Liver (tissue), 9 donors: ENCODE data around the gene GMEB2. TPM values are rescaled to one million over a fixed set of nuclear protein-coding genes. Genes with fewer than 3 reads are reported as not detected.

Experiments
- DNase-seq: peaks from one replicate; pipeline ENCODE4 v3.0.0-alpha.2; 2017; ENCODE audit warnings: low spot score
- H3K27ac ChIP-seq, 2 donors: one replicate each; pipeline ENCODE4 v1.7.0; 2013; ENCODE audit warnings: inconsistent platforms in 2 of 2, low read length in 2 of 2, control low read depth in 1 of 2, low read depth in 1 of 2, mild to moderate bottlenecking in 1 of 2
- H3K27me3 ChIP-seq, 4 donors: one replicate each; pipeline versions ENCODE4 v1.6.1 to v1.7.0; 2013; ENCODE audit warnings: low read length in 3 of 4, inconsistent platforms in 1 of 4, mild to moderate bottlenecking in 1 of 4, moderate library complexity in 1 of 4; ENCODE audit not compliant: control insufficient read depth in 4 of 4, insufficient read depth in 4 of 4
- H3K36me3 ChIP-seq, 4 donors: one replicate each; pipeline versions ENCODE4 v1.6.1 to v1.7.0; 2013; ENCODE audit warnings: low read length in 3 of 4, mild to moderate bottlenecking in 3 of 4, low read depth in 1 of 4, moderate library complexity in 1 of 4; ENCODE audit not compliant: control insufficient read depth in 4 of 4, insufficient read depth in 3 of 4
- H3K4me1 ChIP-seq, 4 donors: one replicate each; pipeline versions ENCODE4 v1.6.1 to v1.7.0; 2013; ENCODE audit warnings: low read length in 3 of 4, mild to moderate bottlenecking in 3 of 4, moderate library complexity in 1 of 4; ENCODE audit not compliant: control insufficient read depth in 4 of 4, insufficient read depth in 4 of 4
- H3K4me3 ChIP-seq, 3 donors: one replicate each; pipeline versions ENCODE4 v1.6.1 to v1.7.0; 2013; ENCODE audit warnings: low read length in 3 of 3, control low read depth in 1 of 3, low read depth in 1 of 3, mild to moderate bottlenecking in 1 of 3
- H3K9ac ChIP-seq, 2 donors: one replicate each; pipeline ENCODE4 v1.7.0; 2013; ENCODE audit warnings: low read length in 2 of 2, mild to moderate bottlenecking in 2 of 2, moderate library complexity in 2 of 2, control low read depth in 1 of 2, low read depth in 1 of 2
- H3K9me3 ChIP-seq, 4 donors: one replicate each; pipeline versions ENCODE4 v1.6.1 to v1.7.0; 2013; ENCODE audit warnings: low read length in 3 of 4; ENCODE audit not compliant: control insufficient read depth in 4 of 4
- ATF3 ChIP-seq: IDR thresholded peaks from 2 replicates; pipeline ENCODE4 v1.6.1; 2016; ENCODE audit warnings: antibody characterized with exemption
- CTCF ChIP-seq: fragments of 150-350 bp; IDR thresholded peaks from 2 replicates; pipeline ENCODE4 v1.5.1; 2017; ENCODE audit warnings: improper control_type of control experiment, low read depth, low read length; ENCODE audit not compliant: missing input control
- EGR1 ChIP-seq, 2 donors: IDR thresholded peaks; 2 replicates each; pipeline ENCODE4 v1.6.1; 2016 to 2018; ENCODE audit warnings: antibody characterized with exemption in 2 of 2, low read depth in 2 of 2
- FOXA1 ChIP-seq: IDR thresholded peaks from 2 replicates; pipeline ENCODE4 v1.6.1; 2016; ENCODE audit warnings: antibody characterized with exemption
- FOXA2 ChIP-seq: IDR thresholded peaks from 2 replicates; pipeline ENCODE4 v1.6.1; 2016; ENCODE audit warnings: antibody characterized with exemption
- GABPA ChIP-seq, 2 donors: IDR thresholded peaks in 1 of 2; conservative IDR thresholded peaks in 1 of 2; 2 replicates each; pipeline ENCODE4 v1.6.1; 2016; ENCODE audit warnings: antibody characterized with exemption in 2 of 2, mild to moderate bottlenecking in 1 of 2, moderate library complexity in 1 of 2
- HNF4G ChIP-seq: IDR thresholded peaks from 2 replicates; pipeline ENCODE4 v1.6.1; 2016; ENCODE audit warnings: antibody characterized with exemption
- JUND ChIP-seq, 2 donors: IDR thresholded peaks; 2 replicates each; pipeline ENCODE4 v1.6.1; 2016; ENCODE audit warnings: antibody characterized with exemption in 2 of 2
- MAX ChIP-seq: IDR thresholded peaks from 2 replicates; pipeline ENCODE4 v1.6.1; 2016; ENCODE audit warnings: antibody characterized with exemption
- NR2F2 ChIP-seq: IDR thresholded peaks from 2 replicates; pipeline ENCODE4 v1.6.1; 2016; ENCODE audit warnings: antibody characterized with exemption
- RAD21 ChIP-seq, 2 donors: IDR thresholded peaks; 2 replicates each; pipeline ENCODE4 v1.6.1; 2016; ENCODE audit warnings: antibody characterized with exemption in 2 of 2, mild to moderate bottlenecking in 2 of 2
- REST ChIP-seq: IDR thresholded peaks from 2 replicates; pipeline ENCODE4 v1.6.1; 2016; ENCODE audit warnings: antibody characterized with exemption, mild to moderate bottlenecking
- SP1 ChIP-seq: IDR thresholded peaks from 2 replicates; pipeline ENCODE4 v1.6.1; 2018; ENCODE audit warnings: antibody characterized with exemption, mild to moderate bottlenecking
- TAF1 ChIP-seq: conservative IDR thresholded peaks from 2 replicates; pipeline ENCODE4 v1.6.1; 2016; ENCODE audit warnings: antibody characterized with exemption, mild to moderate bottlenecking
- YY1 ChIP-seq: IDR thresholded peaks from 2 replicates; pipeline ENCODE4 v1.6.1; 2016; ENCODE audit warnings: antibody characterized with exemption, mild to moderate bottlenecking
- ZBTB33 ChIP-seq: IDR thresholded peaks from 2 replicates; pipeline ENCODE4 v1.6.1; 2016; ENCODE audit warnings: antibody characterized with exemption
- WGBS: extraction: QIAGEN DNeasy Blood & Tissue Kit; methylation state at CpG from one replicate; pipeline ENCODE4 v1.1.7; 2013; 5-methylcytosine and 5-hydroxymethylcytosine counted together
- polyA plus RNA-seq, 2 donors: library from polyadenylated mRNA; stranded (reverse) in 1 of 2; unstranded in 1 of 2; fragments of 200-250 nt in 1 of 2; fragments of >200 nt in 1 of 2; fragmentation: Nextera tagmentation in 1 of 2; extraction: Ambion mirVana in 1 of 2; gene quantifications; one replicate each; pipeline versions ENCODE4 v1.2.1 to v1.2.3, GENCODE V29; 2013 to 2015
- total RNA-seq, 2 donors: library from RNA; depleted of rRNA; stranded (reverse); fragments of >200 nt; gene quantifications; one replicate each; pipeline ENCODE4 v1.2.3, GENCODE V29; 2014
- donor health status: healthy.
- donor health status: healthy.
- donor health status: healthy.
- donor health status: healthy.
- donor health status: healthy.

The GMEB2 gene
- total and polyA plus RNA-seq, 4 donors: 1.3 to 8.6 (median 5.3) TPM

GRCh38 chr20:63573647-63574131 is 53.2 kb downstream of the GMEB2 start:
- H3K9me3 ChIP-seq: no peaks in the 10 kb centered on the region
- peak overlapping the region; percentile 68 to 96 (median 71) for H3K4me3 ChIP-seq
- TF ChIP-seq FOXA1 (no peak), ZBTB33 (no peak), MAX (no peak), TAF1 (no peak)
- peaks cover 0 to 4% (median 0%) of the 10 kb centered on the region in 4 donors for H3K36me3 ChIP-seq
- no peak for DNase-seq
- H3K27ac ChIP-seq: peak overlapping the region; percentile 9 to 46
- H3K27me3 ChIP-seq: no peaks in the 10 kb centered on the region
- H3K4me1 ChIP-seq: peaks cover 6 to 23% (median 17%) of the 10 kb centered on the region in 4 donors
- H3K9ac ChIP-seq: peak overlapping the region; percentile 94 to 95
- WGBS: 2% methylated on average over 24 of the region's 24 CpGs

- Histone ChIP-seq H3K9ac (peak overlapping the region; percentile 94 to 95), H3K9me3 (no peaks in the 10 kb centered on the region), H3K4me1 (peaks cover 6 to 28% (median 20%) of the 10 kb centered on the region in 4 donors), H3K27me3 (no peaks in the 10 kb centered on the region), H3K4me3 (peak overlapping the region; percentile 68 to 96 (median 71)), H3K27ac (peak overlapping the region in 1 of 2 donors; percentile 9), H3K36me3 (peaks cover 0 to 7% (median 0%) of the 10 kb centered on the region in 4 donors)
- DNase-seq: no peak
- 91% methylated on average over 34 of the region's 34 CpGs for WGBS
- TF ChIP-seq ATF3 (no peak), GABPA (IDR thresholded peaks at IDR 0.05 in 1 of 2, conservative IDR thresholded peaks at IDR 0.05 in 1 of 2) (no peak), NR2F2 (no peak), FOXA1 (no peak), RAD21 (IDR thresholded peaks at IDR 0.05) (no peak), CTCF (no peak), JUND (IDR thresholded peaks at IDR 0.05) (no peak), SP1 (no peak), ZBTB33 (no peak), HNF4G (no peak), EGR1 (IDR thresholded peaks at IDR 0.05; ENCODE audit: low read depth in 2 of 2) (no peak), YY1 (no peak), TAF1 (no peak), REST (no peak), FOXA2 (no peak), MAX (no peak)
These were observed 53.9 kb downstream of the GMEB2 start for GRCh38 chr20:63572788-63573646.
